GM12878 (cell line): ENCODE measurements around the gene PCCB. TPM values are rescaled to one million over a fixed set of nuclear protein-coding genes. Genes with fewer than 3 reads are reported as not detected.

ENCODE experiments used
- BMI1 ChIP-seq: fragments of 450-650 bp; IDR thresholded peaks from 2 replicates; pipeline ENCODE4 v1.6.1; 2016; ENCODE audit warnings: mild to moderate bottlenecking, moderate library complexity, borderline replicate concordance
- CBX3 ChIP-seq: fragments of 200-600 bp; sonication (generic); IDR thresholded peaks from 2 replicates; pipeline ENCODE4 v1.6.1; 2016; ENCODE audit warnings: low read depth, borderline replicate concordance
- CBX5 ChIP-seq: sonication (generic); IDR thresholded peaks from 2 replicates; pipeline ENCODE4 v1.6.1; 2016; ENCODE audit warnings: low read depth, moderate library complexity, mild to moderate bottlenecking, inconsistent platforms
- CEBPB ChIP-seq, 2 experiments: fragments of 150-350 bp in 1 of 2; IDR thresholded peaks; 2 replicates each; pipeline ENCODE4 v1.6.1; 2012 to 2014; ENCODE audit warnings: low read depth in 2 of 2, low read length in 2 of 2, borderline replicate concordance in 1 of 2, inconsistent platforms in 1 of 2
- CTCF ChIP-seq, 3 experiments: IDR thresholded peaks in 2 of 3; conservative IDR thresholded peaks in 1 of 3; 2 replicates each; pipeline ENCODE4 v1.5.1; 2011; ENCODE audit warnings: low read depth in 3 of 3, low read length in 3 of 3, mild to moderate bottlenecking in 3 of 3, control low read depth in 2 of 3, moderate library complexity in 2 of 3, inconsistent platforms in 1 of 3, mixed read lengths in 1 of 3; ENCODE audit not compliant: control insufficient read depth in 2 of 3, insufficient read depth in 1 of 3; ENCODE audit errors: extremely low read depth in 1 of 3
- ESRRA ChIP-seq: IDR thresholded peaks from 2 replicates; pipeline ENCODE4 v1.6.1; 2012; ENCODE audit warnings: mild to moderate bottlenecking, low read length, improper control_type of control experiment
- FOS ChIP-seq: IDR thresholded peaks from 3 replicates; pipeline ENCODE4 v1.6.1; 2011; ENCODE audit warnings: borderline replicate concordance; ENCODE audit not compliant: insufficient read length; ENCODE audit errors: extremely low read depth
- HDAC6 ChIP-seq: fragments of 200-600 bp; sonication (generic); IDR thresholded peaks from one replicate; pipeline ENCODE4 v1.8.0; 2017; ENCODE audit warnings: antibody characterized with exemption; ENCODE audit not compliant: unreplicated experiment
- HDGF ChIP-seq: fragments of 450-650 bp; IDR thresholded peaks from 2 replicates; pipeline ENCODE4 v1.6.1; 2016; ENCODE audit warnings: antibody characterized with exemption
- JUNB ChIP-seq: IDR thresholded peaks from 2 replicates; pipeline ENCODE4 v1.6.1; 2016; ENCODE audit warnings: antibody characterized with exemption, mild to moderate bottlenecking
- JUND ChIP-seq: IDR thresholded peaks from 2 replicates; pipeline ENCODE4 v1.6.1; 2012; ENCODE audit warnings: low read depth, mild to moderate bottlenecking, low read length, improper control_type of control experiment, moderate library complexity
- LARP7 ChIP-seq: fragments of 450-650 bp; IDR thresholded peaks from 2 replicates; pipeline ENCODE4 v1.6.1; 2017; ENCODE audit warnings: mild to moderate bottlenecking
- NFIC ChIP-seq: IDR thresholded peaks from 2 replicates; pipeline ENCODE4 v1.6.1; 2012; ENCODE audit warnings: low read depth, mild to moderate bottlenecking, inconsistent platforms, low read length, moderate library complexity
- NR2F1 ChIP-seq: fragments of 450-650 bp; conservative IDR thresholded peaks from 2 replicates; pipeline ENCODE4 v1.6.1; 2017; ENCODE audit warnings: mild to moderate bottlenecking
- PML ChIP-seq: IDR thresholded peaks from 2 replicates; pipeline ENCODE4 v1.6.1; 2012; ENCODE audit warnings: low read length, inconsistent platforms
- RB1 ChIP-seq: fragments of 450-650 bp; formaldehyde crosslinking; IDR thresholded peaks from 2 replicates; pipeline ENCODE4 v1.6.1; 2017; ENCODE audit warnings: mild to moderate bottlenecking, borderline replicate concordance
- RCOR1 ChIP-seq: conservative IDR thresholded peaks from 2 replicates; pipeline ENCODE4 v1.6.1; 2012; ENCODE audit warnings: low read depth, low read length, improper control_type of control experiment
- RUNX3 ChIP-seq: IDR thresholded peaks from 2 replicates; pipeline ENCODE4 v1.6.1; 2012; ENCODE audit warnings: low read length, inconsistent platforms
- STAT1 ChIP-seq: fragments of 450-650 bp; conservative IDR thresholded peaks from 2 replicates; pipeline ENCODE4 v1.6.1; 2014; ENCODE audit warnings: antibody characterized with exemption, mild to moderate bottlenecking
- TAF1 ChIP-seq: IDR thresholded peaks from 2 replicates; pipeline ENCODE4 v1.6.1; 2011; ENCODE audit warnings: mild to moderate bottlenecking, low read depth, low read length, borderline replicate concordance
- TCF7 ChIP-seq: IDR thresholded peaks from 2 replicates; pipeline ENCODE4 v1.6.1; 2014; ENCODE audit warnings: antibody characterized with exemption, borderline replicate concordance
- WRNIP1 ChIP-seq: IDR thresholded peaks from 2 replicates; pipeline ENCODE4 v1.6.1; 2011; ENCODE audit warnings: low read depth, low read length, improper control_type of control experiment, borderline replicate concordance
- YY1 ChIP-seq: IDR thresholded peaks from 2 replicates; pipeline ENCODE4 v1.6.1; 2011; ENCODE audit warnings: low read depth, mild to moderate bottlenecking, low read length
- polyA plus RNA-seq, 11 experiments: library from polyadenylated mRNA; depleted of rRNA in 4 of 11; unstranded in 6 of 11; stranded (reverse) in 5 of 11; fragments of >200 nt; fragmentation: Nextera tagmentation in 4 of 11; fragmentation: Illumina TruSeq in 1 of 11; extraction: Ambion mirVana in 4 of 11; extraction: Trizol in 1 of 11; gene quantifications; 1 replicate in 1 of 11; 2 replicates in 10 of 11; pipeline versions ENCODE4 v1.2.1 to v1.2.3, GENCODE V29; 2011 to 2016; ENCODE audit warnings: inconsistent platforms in 2 of 11, missing spikeins in 2 of 11, low read depth in 1 of 11
- total RNA-seq, 4 experiments: library from RNA; depleted of rRNA in 3 of 4; stranded (reverse); fragments of >200 nt in 3 of 4; fragmentation: Illumina TruSeq in 1 of 4; extraction: Trizol in 1 of 4; gene quantifications; 2 replicates each; pipeline versions ENCODE4 v1.2.1 to v1.2.3, GENCODE V29; 2013 to 2021
- TF ChIP-seq, protein P1 (sequence below): IDR thresholded peaks from 2 replicates; pipeline ENCODE4 v1.6.1; 2011; ENCODE audit warnings: mild to moderate bottlenecking, low read depth, low read length, moderate library complexity; ENCODE audit not compliant: insufficient replicate concordance
- TF ChIP-seq, protein P2 (sequence below): fragments of 450-650 bp; IDR thresholded peaks from 2 replicates; pipeline ENCODE4 v1.6.1; 2016; ENCODE audit warnings: mild to moderate bottlenecking

The PCCB gene
- total and polyA plus RNA-seq, 10 of the 15 experiments (the other 5 are each of a cell fraction or from before 2014, with no cell fraction given), result 67.2 to 133 (median 86.9) TPM

- TF ChIP-seq, protein P1, sequence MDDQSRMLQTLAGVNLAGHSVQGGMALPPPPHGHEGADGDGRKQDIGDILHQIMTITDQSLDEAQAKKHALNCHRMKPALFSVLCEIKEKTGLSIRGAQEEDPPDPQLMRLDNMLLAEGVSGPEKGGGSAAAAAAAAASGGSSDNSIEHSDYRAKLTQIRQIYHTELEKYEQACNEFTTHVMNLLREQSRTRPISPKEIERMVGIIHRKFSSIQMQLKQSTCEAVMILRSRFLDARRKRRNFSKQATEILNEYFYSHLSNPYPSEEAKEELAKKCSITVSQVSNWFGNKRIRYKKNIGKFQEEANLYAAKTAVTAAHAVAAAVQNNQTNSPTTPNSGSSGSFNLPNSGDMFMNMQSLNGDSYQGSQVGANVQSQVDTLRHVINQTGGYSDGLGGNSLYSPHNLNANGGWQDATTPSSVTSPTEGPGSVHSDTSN, result no peak
- TF ChIP-seq LARP7 (peak; percentile 92), CTCF (IDR thresholded peaks at IDR 0.05 in 2 of 3, conservative IDR thresholded peaks at IDR 0.05 in 1 of 3; ENCODE audit: control insufficient read depth in 2 of 3, extremely low read depth in 1 of 3, insufficient read depth in 1 of 3, low read depth in 3 of 3, low read length in 3 of 3) (peak; percentile 62 to 75 (median 75)), CEBPB (IDR thresholded peaks at IDR 0.05; ENCODE audit: borderline replicate concordance in 1 of 2, low read depth in 2 of 2, low read length in 2 of 2) (0 out of 4 replicates have a peak, but pooled peaks of 1 of the 2 experiments have one; percentile 2), YY1 (peak; percentile 98), BMI1 (no peak), STAT1 (0 out of 2 replicates have a peak, but pooled peaks have one; percentile 75), RCOR1 (0 out of 2 replicates have a peak, but pooled peaks have one; percentile 81), PML (no peak), FOS (no peak), NR2F1 (no peak), RUNX3 (no peak; the same call in 1 of the 2 replicates), HDGF (peak; percentile 89), NFIC (no peak), JUND (no peak), ESRRA (no peak), TAF1 (peak; percentile 90), CBX3 (no peak), JUNB (no peak), RB1 (peak; percentile 83; the same call in 1 of the 2 replicates), HDAC6 (no peak), WRNIP1 (no peak), TCF7 (no peak), CBX5 (no peak)
- TF ChIP-seq, protein P2, sequence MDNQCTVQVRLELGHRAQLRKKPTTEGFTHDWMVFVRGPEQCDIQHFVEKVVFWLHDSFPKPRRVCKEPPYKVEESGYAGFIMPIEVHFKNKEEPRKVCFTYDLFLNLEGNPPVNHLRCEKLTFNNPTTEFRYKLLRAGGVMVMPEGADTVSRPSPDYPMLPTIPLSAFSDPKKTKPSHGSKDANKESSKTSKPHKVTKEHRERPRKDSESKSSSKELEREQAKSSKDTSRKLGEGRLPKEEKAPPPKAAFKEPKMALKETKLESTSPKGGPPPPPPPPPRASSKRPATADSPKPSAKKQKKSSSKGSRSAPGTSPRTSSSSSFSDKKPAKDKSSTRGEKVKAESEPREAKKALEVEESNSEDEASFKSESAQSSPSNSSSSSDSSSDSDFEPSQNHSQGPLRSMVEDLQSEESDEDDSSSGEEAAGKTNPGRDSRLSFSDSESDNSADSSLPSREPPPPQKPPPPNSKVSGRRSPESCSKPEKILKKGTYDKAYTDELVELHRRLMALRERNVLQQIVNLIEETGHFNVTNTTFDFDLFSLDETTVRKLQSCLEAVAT, result 0 out of 2 replicates have a peak, but pooled peaks have one; percentile 31
Observed at GRCh38 chr3:136250059-136250902, at the start of gene PCCB (continued).
